Body of pancreas (tissue), 4 donors: ENCODE results near the gene MCUR1.

Experiments used
- CTCF ChIP-seq, 7 experiments: fragments of 450-650 bp in 4 of 7; fragments of 200-600 bp in 3 of 7; sonication (generic) in 3 of 7; IDR thresholded peaks; one replicate each; pipeline ENCODE4 v1.5.1; 2016 to 2019; ENCODE audit warnings: antibody characterized with exemption in 7 of 7
- POLR2A ChIP-seq, 3 donors: fragments of 450-650 bp; IDR thresholded peaks; one replicate each; pipeline ENCODE4 v1.6.1; 2016; ENCODE audit warnings: antibody characterized with exemption in 3 of 3, mild to moderate bottlenecking in 2 of 3

DNA sequence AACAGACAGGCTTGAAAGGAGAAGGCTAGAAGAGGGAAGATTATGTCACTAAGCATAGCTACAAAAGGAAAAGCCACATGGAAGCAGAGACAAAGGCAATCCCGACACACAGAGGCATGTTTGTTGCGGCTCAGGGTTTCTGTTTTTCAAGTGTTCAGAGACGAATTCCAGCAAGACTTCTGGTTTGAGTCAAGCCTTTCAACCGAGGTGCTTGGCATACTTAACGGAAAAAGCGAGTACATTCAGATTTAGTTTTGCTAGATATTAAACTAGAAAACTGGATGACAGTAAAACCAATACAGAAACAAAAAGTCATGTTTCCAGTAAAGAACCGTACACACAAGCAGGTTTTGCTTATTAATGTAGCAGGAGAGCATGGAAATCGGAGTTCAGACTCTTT lies 27.2 kb downstream of the MCUR1 start:
- TF ChIP-seq CTCF (IDR thresholded peaks at IDR 0.05) (no peak), POLR2A (IDR thresholded peaks at IDR 0.05) (no peak)
